DND-41 (cell line): Measurements from ENCODE around the gene GGNBP2.

Experiments
- ATAC-seq: fragments of 200-7000 bp; cut with Tn5 transposase; 3 replicates; pipeline ENCODE4 v1.9.1; 2021; ENCODE audit warnings: low read depth; ENCODE audit not compliant: insufficient read depth
- DNase-seq: peaks from one replicate; pipeline ENCODE4 v3.0.0-alpha.2; 2020
- H2AFZ ChIP-seq: 2 replicates; pipeline ENCODE4 v1.6.0; 2012; ENCODE audit warnings: low read depth, low read length
- H3K27ac ChIP-seq: 2 replicates; pipeline ENCODE4 v1.5.1; 2012; ENCODE audit warnings: low read length, inconsistent platforms
- H3K27me3 ChIP-seq: fragments of 200-600 bp; sonication (generic); 2 replicates; pipeline ENCODE4 v1.6.0; 2012; ENCODE audit warnings: low read length, mild to moderate bottlenecking, inconsistent platforms; ENCODE audit not compliant: insufficient read depth, poor library complexity
- H3K36me3 ChIP-seq: 2 replicates; pipeline ENCODE4 v1.5.1; 2012; ENCODE audit warnings: low read length, inconsistent platforms; ENCODE audit not compliant: insufficient read depth
- H3K4me1 ChIP-seq: 2 replicates; pipeline ENCODE4 v1.5.1; 2012; ENCODE audit warnings: mild to moderate bottlenecking, low read length; ENCODE audit not compliant: insufficient read depth
- H3K4me2 ChIP-seq: 2 replicates; pipeline ENCODE4 v1.6.0; 2012; ENCODE audit warnings: mild to moderate bottlenecking, moderate library complexity, low read length, inconsistent platforms; ENCODE audit not compliant: insufficient read depth
- H3K4me3 ChIP-seq, 2 experiments: fragments of 200-600 bp in 1 of 2; shearing (Covaris generic) in 1 of 2; 2 replicates each; pipeline ENCODE4 v1.5.1; 2012 to 2016; ENCODE audit warnings: inconsistent platforms in 2 of 2, low read length in 2 of 2, mild to moderate bottlenecking in 2 of 2, low read depth in 1 of 2, moderate library complexity in 1 of 2
- H3K79me2 ChIP-seq: 2 replicates; pipeline ENCODE4 v1.6.0; 2012; ENCODE audit warnings: low read length, inconsistent platforms; ENCODE audit not compliant: insufficient read depth
- H3K9ac ChIP-seq: 2 replicates; pipeline ENCODE4 v1.6.0; 2012; ENCODE audit warnings: low read depth, mild to moderate bottlenecking, inconsistent platforms, low read length, moderate library complexity
- H3K9me3 ChIP-seq: 2 replicates; pipeline ENCODE4 v1.5.1; 2012; ENCODE audit warnings: low read length, moderate library complexity, mild to moderate bottlenecking, inconsistent platforms; ENCODE audit not compliant: insufficient read depth, severe bottlenecking
- H4K20me1 ChIP-seq: 2 replicates; pipeline ENCODE4 v1.6.0; 2012; ENCODE audit warnings: low read length; ENCODE audit not compliant: insufficient read depth
- EZH2 ChIP-seq: IDR thresholded peaks from 3 replicates; pipeline ENCODE4 v1.6.1; 2012; ENCODE audit warnings: borderline replicate concordance, low read depth, mild to moderate bottlenecking, moderate library complexity, low read length, inconsistent platforms; ENCODE audit not compliant: severe bottlenecking
- TF ChIP-seq, protein P1 (sequence below): IDR thresholded peaks from 2 replicates; pipeline ENCODE4 v1.5.1; 2012; ENCODE audit warnings: borderline replicate concordance, low read length, moderate library complexity, mild to moderate bottlenecking; ENCODE audit not compliant: poor library complexity, severe bottlenecking; ENCODE audit errors: extremely low read depth

The GGNBP2 gene

DNA sequence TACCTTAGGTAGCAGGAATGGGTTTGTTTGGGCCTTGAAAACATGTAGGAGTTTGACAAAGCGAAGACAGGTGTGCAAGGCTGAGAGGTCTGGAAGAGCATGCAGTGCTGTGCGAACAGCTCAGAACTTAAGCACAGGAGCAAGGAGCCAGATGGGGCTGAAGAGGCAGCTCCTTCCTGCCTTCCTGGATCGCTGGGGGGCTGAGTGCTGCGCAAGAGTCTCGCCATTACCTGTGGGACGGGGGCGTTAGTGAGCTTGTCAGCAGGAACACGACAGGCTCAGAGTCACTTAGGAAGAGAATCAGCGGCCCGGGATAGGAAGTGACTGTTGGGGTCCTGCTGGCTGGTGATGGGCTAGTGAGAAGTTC, 56.2 kb downstream of the GGNBP2 start:
- H3K9ac ChIP-seq: peak overlapping the region; percentile 57
- H3K27ac ChIP-seq: peak overlapping the region; percentile 81
- no peak for TF ChIP-seq EZH2
- TF ChIP-seq, protein P1, sequence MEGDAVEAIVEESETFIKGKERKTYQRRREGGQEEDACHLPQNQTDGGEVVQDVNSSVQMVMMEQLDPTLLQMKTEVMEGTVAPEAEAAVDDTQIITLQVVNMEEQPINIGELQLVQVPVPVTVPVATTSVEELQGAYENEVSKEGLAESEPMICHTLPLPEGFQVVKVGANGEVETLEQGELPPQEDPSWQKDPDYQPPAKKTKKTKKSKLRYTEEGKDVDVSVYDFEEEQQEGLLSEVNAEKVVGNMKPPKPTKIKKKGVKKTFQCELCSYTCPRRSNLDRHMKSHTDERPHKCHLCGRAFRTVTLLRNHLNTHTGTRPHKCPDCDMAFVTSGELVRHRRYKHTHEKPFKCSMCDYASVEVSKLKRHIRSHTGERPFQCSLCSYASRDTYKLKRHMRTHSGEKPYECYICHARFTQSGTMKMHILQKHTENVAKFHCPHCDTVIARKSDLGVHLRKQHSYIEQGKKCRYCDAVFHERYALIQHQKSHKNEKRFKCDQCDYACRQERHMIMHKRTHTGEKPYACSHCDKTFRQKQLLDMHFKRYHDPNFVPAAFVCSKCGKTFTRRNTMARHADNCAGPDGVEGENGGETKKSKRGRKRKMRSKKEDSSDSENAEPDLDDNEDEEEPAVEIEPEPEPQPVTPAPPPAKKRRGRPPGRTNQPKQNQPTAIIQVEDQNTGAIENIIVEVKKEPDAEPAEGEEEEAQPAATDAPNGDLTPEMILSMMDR: no peak
- H3K4me3 ChIP-seq: peak overlapping the region; percentile 63 to 69; a peak in 3 of 4 replicates
- peak overlapping the region; percentile 98 for H3K4me2 ChIP-seq
- DNase-seq: no peak
- peaks cover 41% of the 10 kb centered on the region for H3K4me1 ChIP-seq
- ATAC-seq: peak; percentile 37; the same call in 2 of the 3 replicates
- H4K20me1 ChIP-seq: peaks cover 16% of the 10 kb centered on the region; the same call in 1 of the 2 replicates
- H3K79me2 ChIP-seq: peaks cover 30% of the 10 kb centered on the region
- H3K9me3 ChIP-seq: no peaks in the 10 kb centered on the region
- 0 out of 2 replicates have a peak, but pooled peaks cover 8% of the 10 kb centered on the region for H3K36me3 ChIP-seq
- no peaks in the 10 kb centered on the region for H3K27me3 ChIP-seq
- peak overlapping the region; percentile 95 for H2AFZ ChIP-seq

DNA sequence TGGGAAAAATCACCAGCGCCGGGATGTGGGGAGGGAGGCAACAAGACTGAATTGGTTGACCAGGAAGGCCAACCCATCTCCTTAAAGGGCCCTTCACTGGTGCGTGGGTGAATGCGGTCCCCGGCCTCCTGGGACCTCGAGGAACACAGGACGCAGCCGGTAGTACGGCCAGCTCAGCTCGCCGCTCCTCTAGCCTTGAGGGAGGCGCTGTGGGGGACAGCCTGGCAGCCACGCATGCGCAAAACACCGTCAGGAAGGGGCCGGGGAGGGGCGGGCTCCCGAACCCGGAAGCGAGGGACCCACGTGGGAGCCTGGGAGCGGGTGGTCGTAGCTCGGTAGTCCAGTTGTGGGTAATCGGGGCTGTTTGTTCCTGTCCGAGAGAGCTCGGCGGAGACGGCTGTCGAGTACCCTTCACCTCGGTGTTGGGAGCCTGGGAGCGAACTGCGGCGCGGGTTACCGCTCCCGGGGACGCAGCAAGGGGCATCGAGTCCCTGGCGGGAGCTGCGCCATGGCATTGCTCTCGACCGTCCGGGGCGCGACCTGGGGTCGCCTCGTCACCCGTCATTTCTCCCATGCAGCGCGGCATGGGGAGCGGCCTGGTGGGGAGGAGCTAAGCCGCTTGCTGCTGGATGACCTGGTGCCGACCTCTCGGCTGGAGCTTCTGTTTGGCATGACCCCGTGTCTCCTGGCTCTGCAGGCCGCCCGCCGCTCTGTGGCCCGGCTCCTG, 56.7 kb downstream of the GGNBP2 start, which contains the start of gene MRM1:
Gene MRM1 (plus strand): TSS at position 281 of the 727 bp plus-strand sequence. CDS start 228 bp downstream, at position 509.
- peak; percentile 84 for ATAC-seq

DNA sequence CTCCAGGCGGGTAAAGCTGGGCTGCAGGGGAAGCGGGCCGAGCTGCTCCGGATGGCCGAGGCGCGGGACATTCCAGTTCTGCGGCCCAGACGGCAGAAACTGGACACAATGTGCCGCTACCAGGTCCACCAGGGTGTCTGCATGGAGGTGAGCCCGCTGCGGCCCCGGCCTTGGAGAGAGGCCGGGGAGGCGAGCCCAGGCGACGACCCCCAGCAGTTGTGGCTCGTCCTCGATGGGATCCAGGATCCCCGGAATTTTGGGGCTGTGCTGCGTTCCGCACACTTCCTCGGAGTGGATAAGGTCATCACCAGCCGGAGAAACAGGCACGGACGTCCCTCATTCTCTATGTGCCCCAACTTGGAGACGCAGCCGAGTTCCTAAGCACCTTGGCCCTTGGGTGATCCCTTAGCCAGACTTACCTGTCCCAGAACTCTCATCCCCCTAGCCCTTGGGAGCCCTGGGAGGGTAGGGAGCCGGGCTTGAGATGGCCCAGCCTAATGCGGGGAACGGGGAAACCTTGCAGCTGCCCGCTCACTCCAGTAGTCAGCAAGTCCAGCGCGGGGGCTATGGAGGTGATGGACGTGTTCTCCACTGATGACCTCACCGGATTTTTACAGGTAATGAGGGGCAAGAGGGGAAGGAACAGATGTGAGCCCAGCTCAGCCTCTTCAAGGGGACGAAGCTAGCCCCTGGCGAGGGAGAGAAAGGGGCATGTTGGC, 57.5 kb downstream of the GGNBP2 start:
- Histone ChIP-seq H3K36me3 (0 out of 2 replicates have a peak, but pooled peaks cover 8% of the 10 kb centered on the region), H4K20me1 (peaks cover 18% of the 10 kb centered on the region; the same call in 1 of the 2 replicates), H3K27ac (peak overlapping the region; percentile 11), H3K4me3 (peak overlapping the region; percentile 63 to 69), H3K27me3 (no peaks in the 10 kb centered on the region), H3K79me2 (peaks cover 35% of the 10 kb centered on the region), H3K4me2 (peak overlapping the region; percentile 98), H3K4me1 (peaks cover 41% of the 10 kb centered on the region), H2AFZ (peak overlapping the region; percentile 95), H3K9me3 (no peaks in the 10 kb centered on the region), H3K9ac (peak overlapping the region; percentile 57)
- peak; percentile 21 for DNase-seq
- TF ChIP-seq, protein P1: no peak
- no peak for TF ChIP-seq EZH2
- peak; percentile 6; the same call in 2 of the 3 replicates for ATAC-seq

More for the DNA sequence above, 56.7 kb downstream of the GGNBP2 start, which contains the start of gene MRM1:
- Histone ChIP-seq H3K27me3 (no peaks in the 10 kb centered on the region), H3K79me2 (peaks cover 35% of the 10 kb centered on the region), H3K27ac (peak within 1 kb of the TSS; percentile 81), H3K4me3 (peak within 1 kb of the TSS; percentile 63 to 69), H3K9me3 (no peaks in the 10 kb centered on the region), H3K9ac (peak within 1 kb of the TSS; percentile 57), H2AFZ (peak within 1 kb of the TSS; percentile 95), H3K4me1 (peaks cover 41% of the 10 kb centered on the region), H3K36me3 (0 out of 2 replicates have a peak, but pooled peaks cover 8% of the 10 kb centered on the region), H3K4me2 (peak within 1 kb of the TSS; percentile 98), H4K20me1 (peaks cover 18% of the 10 kb centered on the region; the same call in 1 of the 2 replicates)
- DNase-seq: peak; percentile 91
- TF ChIP-seq EZH2: no peak
- TF ChIP-seq, protein P1: peak; percentile 30
